HEK293 (cell line): ENCODE results near the gene DHRS12.

Experiments
- CTCF ChIA-PET: fragments of 350-600 bp; formaldehyde crosslinking; extraction: SDS; loops from one replicate; lab custom pipeline; 2021; ENCODE audit warnings: antibody characterized with exemption; lab: Yijun Ruan, JAX
- POLR2A ChIA-PET: fragments of 300-600 bp; formaldehyde crosslinking; extraction: SDS; loops from one replicate; lab custom pipeline; 2020; ENCODE audit warnings: antibody characterized with exemption, inconsistent platforms; lab: Yijun Ruan, JAX
- H3K27ac ChIP-seq: fragments of 200-500 bp; sonication (Bioruptor generic); 2 replicates; pipeline ENCODE4 v1.5.1; 2014; ENCODE audit warnings: low read depth, low read length, control low read depth, inconsistent platforms; ENCODE audit errors: extremely low read depth
- H3K36me3 ChIP-seq, 2 experiments: fragments of 200-500 bp in 1 of 2; sonication (Bioruptor generic) in 1 of 2; 1 replicate in 1 of 2; 2 replicates in 1 of 2; pipeline ENCODE4 v1.5.1; 2014 to 2017; ENCODE audit warnings: inconsistent platforms in 2 of 2, low read length in 2 of 2; ENCODE audit not compliant: control insufficient read depth in 2 of 2, insufficient read depth in 1 of 2
- H3K4me1 ChIP-seq: fragments of 200-500 bp; sonication (Bioruptor generic); 2 replicates; pipeline ENCODE4 v1.5.1; 2014; ENCODE audit warnings: mild to moderate bottlenecking, low read length, inconsistent platforms; ENCODE audit not compliant: control insufficient read depth, insufficient read depth
- H3K4me3 ChIP-seq: 2 replicates; pipeline ENCODE4 v1.5.1; 2011; ENCODE audit warnings: low read depth, mild to moderate bottlenecking, control low read depth, low read length, moderate library complexity
- H3K9me3 ChIP-seq: fragments of 200-500 bp; sonication (Bioruptor generic); 2 replicates; pipeline ENCODE4 v1.5.1; 2014; ENCODE audit warnings: low read depth, low read length, inconsistent platforms; ENCODE audit not compliant: control insufficient read depth, insufficient read depth
- ATF2 ChIP-seq: fragments of 450-650 bp; formaldehyde crosslinking; IDR thresholded peaks from 2 replicates; pipeline ENCODE4 v1.5.1; 2016; ENCODE audit warnings: missing biosample characterization, missing genetic modification characterization, low read depth
- BCL11A ChIP-seq: fragments of 450-650 bp; formaldehyde crosslinking; IDR thresholded peaks from 2 replicates; pipeline ENCODE4 v1.5.1; 2016; ENCODE audit warnings: low read depth, missing biosample characterization, missing genetic modification characterization
- MZF1 ChIP-seq: fragments of 450-650 bp; formaldehyde crosslinking; IDR thresholded peaks from 2 replicates; pipeline ENCODE4 v1.5.1; 2017; ENCODE audit warnings: missing biosample characterization, missing genetic modification characterization, borderline replicate concordance
- OSR2 ChIP-seq: fragments of 450-650 bp; formaldehyde crosslinking; IDR thresholded peaks from 2 replicates; pipeline ENCODE4 v1.5.1; 2016; ENCODE audit warnings: missing biosample characterization, missing genetic modification characterization
- TSHZ1 ChIP-seq: fragments of 450-650 bp; formaldehyde crosslinking; IDR thresholded peaks from 2 replicates; pipeline ENCODE4 v1.5.1; 2016; ENCODE audit warnings: missing biosample characterization, missing genetic modification characterization, borderline replicate concordance
- ZNF138 ChIP-seq: fragments of 450-650 bp; formaldehyde crosslinking; IDR thresholded peaks from 2 replicates; pipeline ENCODE4 v1.5.1; 2016; ENCODE audit warnings: missing biosample characterization, missing genetic modification characterization, borderline replicate concordance
- ZNF140 ChIP-seq: fragments of 450-650 bp; formaldehyde crosslinking; IDR thresholded peaks from 2 replicates; pipeline ENCODE4 v1.5.1; 2016; ENCODE audit warnings: missing biosample characterization, missing genetic modification characterization
- ZNF155 ChIP-seq: fragments of 450-650 bp; formaldehyde crosslinking; IDR thresholded peaks from 2 replicates; pipeline ENCODE4 v1.5.1; 2016; ENCODE audit warnings: missing biosample characterization, missing genetic modification characterization
- ZNF16 ChIP-seq: fragments of 450-650 bp; formaldehyde crosslinking; IDR thresholded peaks from 2 replicates; pipeline ENCODE4 v1.5.1; 2016; ENCODE audit warnings: low read depth, missing biosample characterization, missing genetic modification characterization
- ZNF169 ChIP-seq: fragments of 450-650 bp; formaldehyde crosslinking; IDR thresholded peaks from 2 replicates; pipeline ENCODE4 v1.5.1; 2016; ENCODE audit warnings: missing biosample characterization, missing genetic modification characterization
- ZNF19 ChIP-seq: fragments of 450-650 bp; formaldehyde crosslinking; IDR thresholded peaks from 2 replicates; pipeline ENCODE4; 2016; ENCODE audit warnings: missing biosample characterization, missing genetic modification characterization, low read depth
- ZNF274 ChIP-seq, 2 experiments: fragments of 200-500 bp in 1 of 2; fragments of 450-650 bp in 1 of 2; sonication (Bioruptor generic) in 1 of 2; formaldehyde crosslinking in 1 of 2; IDR thresholded peaks; 2 replicates each; pipeline versions ENCODE4 v1.5.1 to v1.6.1; 2014 to 2016; ENCODE audit warnings: borderline replicate concordance in 1 of 2, inconsistent platforms in 1 of 2, low read length in 1 of 2, missing biosample characterization in 1 of 2, missing genetic modification characterization in 1 of 2
- ZNF548 ChIP-seq: fragments of 450-650 bp; formaldehyde crosslinking; IDR thresholded peaks from 2 replicates; pipeline ENCODE4 v1.5.1; 2016; ENCODE audit warnings: missing biosample characterization, missing genetic modification characterization
- ZNF558 ChIP-seq: fragments of 450-650 bp; formaldehyde crosslinking; IDR thresholded peaks from 2 replicates; pipeline ENCODE4 v1.5.1; 2016; ENCODE audit warnings: missing biosample characterization, missing genetic modification characterization
- ZNF571 ChIP-seq: fragments of 450-650 bp; formaldehyde crosslinking; IDR thresholded peaks from 2 replicates; pipeline ENCODE4 v1.5.0; 2017; ENCODE audit warnings: missing biosample characterization, missing genetic modification characterization
- ZNF792 ChIP-seq: fragments of 450-650 bp; formaldehyde crosslinking; IDR thresholded peaks from 2 replicates; pipeline ENCODE4 v1.5.1; 2016; ENCODE audit warnings: missing biosample characterization, missing genetic modification characterization
- ZSCAN16 ChIP-seq: fragments of 450-650 bp; formaldehyde crosslinking; IDR thresholded peaks from 2 replicates; pipeline ENCODE4 v1.5.1; 2016; ENCODE audit warnings: missing biosample characterization, missing genetic modification characterization
- ZSCAN4 ChIP-seq: fragments of 450-650 bp; formaldehyde crosslinking; IDR thresholded peaks from 2 replicates; pipeline ENCODE4 v1.5.1; 2017; ENCODE audit warnings: missing biosample characterization, missing genetic modification characterization

The DHRS12 gene

DNA sequence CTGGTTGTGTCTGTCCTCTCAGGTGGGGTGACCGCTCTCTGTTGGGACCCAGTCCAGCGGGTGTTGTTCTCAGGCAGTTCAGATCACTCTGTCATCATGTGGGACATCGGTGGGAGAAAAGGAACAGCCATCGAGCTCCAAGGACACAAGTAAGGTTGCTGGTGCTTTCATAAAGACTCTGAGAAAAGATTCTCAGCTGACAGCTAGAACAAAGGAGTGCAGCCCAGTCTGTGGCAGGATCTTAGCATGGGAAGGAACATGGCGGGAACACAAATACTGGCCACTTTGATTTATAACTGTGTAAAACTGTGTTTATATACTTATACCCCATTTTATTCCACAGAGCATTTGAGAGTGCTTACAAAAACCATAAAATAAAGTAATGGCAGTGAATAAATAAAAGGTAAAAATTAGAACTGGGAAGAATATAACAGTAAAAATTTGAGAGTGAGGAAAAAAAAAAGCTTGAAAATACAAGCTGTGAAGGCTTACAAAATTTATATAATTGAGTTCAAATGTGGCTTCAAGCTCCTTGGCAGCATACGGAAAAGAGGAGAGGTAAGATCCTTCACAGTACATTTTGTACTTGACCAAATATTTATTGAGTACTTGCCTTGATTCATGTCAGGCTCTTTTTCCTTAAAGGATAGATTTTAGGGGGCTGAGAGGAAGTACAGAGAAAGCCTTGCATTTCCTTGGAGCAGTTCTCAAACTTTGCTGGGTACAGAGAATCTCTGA, 64.8 kb downstream of the DHRS12 start:
- no peak overlapping the region for H3K27ac ChIP-seq
- H3K9me3 ChIP-seq: no peaks in the 10 kb centered on the region
- no peak for TF ChIP-seq ATF2
- TF ChIP-seq OSR2 (tag by site-specific recombination): no peak
- no peak for TF ChIP-seq ZSCAN16 (tag by site-specific recombination)
- TF ChIP-seq ZNF140: no peak
- no peak for TF ChIP-seq ZSCAN4 (tag by site-specific recombination)
- TF ChIP-seq, all 188 proteins: peak for 0
- Histone ChIP-seq H3K4me1 (no peaks in the 10 kb centered on the region), H3K36me3 (no peaks in the 10 kb centered on the region), H3K4me3 (no peak overlapping the region)
- ChIA-PET CTCF (no interaction called here), POLR2A (interaction anchor here (0.6 kb wide), 1 partner anchor 18 kb away, joined by 4 read pairs; no protein-coding TSS in a partner anchor)

GRCh38 chr13:51738226-51738905, 65.6 kb downstream of the DHRS12 start:
- TF ChIP-seq TSHZ1 (no peak), ZNF19 (tag by site-specific recombination) (no peak), BCL11A (tag by site-specific recombination) (no peak), ZNF155 (tag by site-specific recombination) (no peak), ZNF138 (tag by site-specific recombination) (no peak), ZNF558 (tag by site-specific recombination) (no peak), ZNF548 (tag by site-specific recombination) (no peak), ZNF16 (tag by site-specific recombination) (no peak), MZF1 (tag by site-specific recombination) (no peak), ZNF792 (tag by site-specific recombination) (no peak), ZNF169 (no peak), ZNF571 (tag by site-specific recombination) (no peak), ZNF274 (IDR thresholded peaks at IDR 0.05; ENCODE audit: low read length) (no peak), ZNF274 (tag by site-specific recombination; IDR thresholded peaks at IDR 0.05; ENCODE audit: borderline replicate concordance) (no peak)
- H3K9me3 ChIP-seq: no peaks in the 10 kb centered on the region
- ChIA-PET POLR2A (no interaction called here), CTCF (no interaction called here)
- H3K27ac ChIP-seq: no peak overlapping the region
- H3K36me3 ChIP-seq: no peaks in the 10 kb centered on the region
- H3K4me1 ChIP-seq: no peaks in the 10 kb centered on the region
- H3K4me3 ChIP-seq: no peak overlapping the region
